K562 (cell line): ENCODE measurements around the gene CPSF2.

Experiments used
- CTCF ChIP-seq, 3 experiments: IDR thresholded peaks in 2 of 3; conservative IDR thresholded peaks in 1 of 3; 2 replicates each; pipeline ENCODE4 v1.5.1; 2011 to 2012; ENCODE audit warnings: low read length in 3 of 3, mild to moderate bottlenecking in 3 of 3, control low read depth in 2 of 3, improper control_type of control experiment in 1 of 3, inconsistent platforms in 1 of 3, low read depth in 1 of 3, mixed read lengths in 1 of 3, moderate library complexity in 1 of 3; ENCODE audit not compliant: insufficient read depth in 2 of 3
- LCOR ChIP-seq: sonication (generic); formaldehyde crosslinking; IDR thresholded peaks from 2 replicates; pipeline ENCODE4 v1.8.0; 2022; ENCODE audit warnings: mild to moderate bottlenecking, missing genetic modification reagents

GRCh38 chr14:92099802-92100201 is 22.0 kb upstream of the CPSF2 start:
- TF ChIP-seq LCOR (no peak), CTCF (IDR thresholded peaks at IDR 0.05 in 2 of 3, conservative IDR thresholded peaks at IDR 0.05 in 1 of 3; ENCODE audit: insufficient read depth in 2 of 3, low read depth in 1 of 3, low read length in 3 of 3) (no peak)
